Endothelial cell of umbilical vein (primary cell): ENCODE measurements around the gene SV2C.

Source experiments
- CTCF ChIP-seq, 2 donors: IDR thresholded peaks; 1 replicate in 1 of 2; 2 replicates in 1 of 2; pipeline ENCODE4 v1.5.1; 2011; ENCODE audit warnings: low read length in 2 of 2, mild to moderate bottlenecking in 2 of 2, moderate library complexity in 2 of 2, control low read depth in 1 of 2, inconsistent platforms in 1 of 2, low read depth in 1 of 2; ENCODE audit not compliant: insufficient read depth in 1 of 2; ENCODE audit errors: extremely low read depth in 1 of 2
- EZH2 ChIP-seq: IDR thresholded peaks from 2 replicates; pipeline ENCODE4 v1.6.1; 2012; ENCODE audit warnings: borderline replicate concordance, low read depth, mild to moderate bottlenecking, moderate library complexity, low read length, inconsistent platforms; ENCODE audit not compliant: severe bottlenecking
- MAX ChIP-seq: IDR thresholded peaks from 2 replicates; pipeline ENCODE4 v1.6.1; 2011; ENCODE audit not compliant: insufficient read depth, insufficient read length
- MYC ChIP-seq: IDR thresholded peaks from one replicate; pipeline ENCODE4 v1.6.1; 2011; ENCODE audit warnings: mild to moderate bottlenecking, low read depth, low read length
- POLR2A ChIP-seq: IDR thresholded peaks from 2 replicates; pipeline ENCODE4 v1.6.1; 2012; ENCODE audit warnings: low read depth, mild to moderate bottlenecking, control low read depth, low read length
- POLR2AphosphoS5 ChIP-seq: IDR thresholded peaks from 2 replicates; pipeline ENCODE4 v1.6.1; 2012; ENCODE audit warnings: low read depth, mild to moderate bottlenecking, control low read depth, low read length, moderate library complexity; ENCODE audit not compliant: insufficient read depth

GRCh38 chr5:76240336-76240735, 157.2 kb downstream of the SV2C start:
- no peak for TF ChIP-seq CTCF (IDR thresholded peaks at IDR 0.05; ENCODE audit: extremely low read depth in 1 of 2, insufficient read depth in 1 of 2, low read depth in 1 of 2, low read length in 2 of 2)
- no peak for TF ChIP-seq POLR2A
- TF ChIP-seq EZH2: no peak
- no peak for TF ChIP-seq POLR2AphosphoS5
- TF ChIP-seq MAX: no peak
- TF ChIP-seq MYC: no peak
